CD14-positive monocyte (primary cell): Measurements from ENCODE around the gene LRRC4C. TPM values are rescaled to one million over a fixed set of nuclear protein-coding genes. Genes with fewer than 3 reads are reported as not detected.

Source experiments
- DNase-seq, 3 donors: peaks; one replicate each; pipeline ENCODE4 v3.0.0-alpha.2; 2011 to 2022
- H2AFZ ChIP-seq: 2 replicates; pipeline ENCODE4 v1.6.0; 2012; ENCODE audit warnings: mild to moderate bottlenecking, low read depth, low read length, inconsistent platforms; ENCODE audit not compliant: insufficient read depth, poor library complexity, severe bottlenecking
- H3K27ac ChIP-seq, 2 donors: 1 replicate in 1 of 2; 2 replicates in 1 of 2; pipeline ENCODE4 v1.5.1; 2012 to 2013; ENCODE audit warnings: low read length in 2 of 2, control low read depth in 1 of 2, inconsistent platforms in 1 of 2, low read depth in 1 of 2, mild to moderate bottlenecking in 1 of 2
- H3K27me3 ChIP-seq, 2 donors: one replicate each; pipeline versions ENCODE4 v1.6.0 to v1.6.1; 2011 to 2013; ENCODE audit warnings: low read length in 2 of 2; ENCODE audit not compliant: control insufficient read depth in 2 of 2, insufficient read depth in 2 of 2
- H3K36me3 ChIP-seq, 2 donors: replicated peaks in 1 of 2; 1 replicate in 1 of 2; 2 replicates in 1 of 2; pipeline versions ENCODE4 v1.5.1 to v1.6.1; 2012 to 2013; ENCODE audit warnings: low read length in 2 of 2, control low read depth in 1 of 2, inconsistent platforms in 1 of 2, mild to moderate bottlenecking in 1 of 2; ENCODE audit not compliant: insufficient read depth in 2 of 2, control insufficient read depth in 1 of 2
- H3K4me1 ChIP-seq, 2 donors: 1 replicate in 1 of 2; 2 replicates in 1 of 2; pipeline versions ENCODE4 v1.5.1 to v1.6.1; 2012 to 2013; ENCODE audit warnings: low read length in 2 of 2, control low read depth in 1 of 2, inconsistent platforms in 1 of 2, mild to moderate bottlenecking in 1 of 2, moderate library complexity in 1 of 2; ENCODE audit not compliant: insufficient read depth in 2 of 2, control insufficient read depth in 1 of 2
- H3K4me2 ChIP-seq: replicated peaks from 2 replicates; pipeline ENCODE3; 2012; ENCODE audit warnings: low read length, moderate library complexity, mild to moderate bottlenecking; ENCODE audit not compliant: poor library complexity, severe bottlenecking; ENCODE audit errors: extremely low read depth
- H3K4me3 ChIP-seq, 3 experiments: fragments of 200-600 bp in 1 of 3; sonication (generic) in 1 of 3; replicated peaks in 1 of 3; 1 replicate in 2 of 3; 2 replicates in 1 of 3; pipeline ENCODE4 v1.5.1; 2011 to 2013; ENCODE audit warnings: low read length in 3 of 3, mild to moderate bottlenecking in 3 of 3, control low read depth in 2 of 3, low read depth in 2 of 3, inconsistent platforms in 1 of 3, moderate library complexity in 1 of 3
- H3K79me2 ChIP-seq: 2 replicates; pipeline ENCODE4 v1.6.0; 2012; ENCODE audit warnings: mild to moderate bottlenecking, control low read depth, inconsistent platforms, low read length, moderate library complexity; ENCODE audit not compliant: insufficient read depth
- H3K9ac ChIP-seq: 2 replicates; pipeline ENCODE4 v1.6.0; 2017; ENCODE audit warnings: low read length, mild to moderate bottlenecking; ENCODE audit not compliant: insufficient read depth, poor library complexity, severe bottlenecking
- H3K9me3 ChIP-seq, 2 donors: replicated peaks in 1 of 2; 1 replicate in 1 of 2; 2 replicates in 1 of 2; pipeline versions ENCODE4 v1.5.1 to v1.6.1; 2012 to 2013; ENCODE audit warnings: low read length in 2 of 2, control low read depth in 1 of 2; ENCODE audit not compliant: control insufficient read depth in 1 of 2, insufficient read depth in 1 of 2
- H4K20me1 ChIP-seq: 2 replicates; pipeline ENCODE4 v1.6.0; 2012; ENCODE audit warnings: mild to moderate bottlenecking, low read length, control low read depth, moderate library complexity; ENCODE audit not compliant: insufficient read depth
- H3K27ac Mint-ChIP-seq, 7 donors: one replicate each; pipeline ENCODE4 v1.8.0; 2020; ENCODE audit warnings: mild to moderate bottlenecking in 7 of 7, mixed read lengths in 7 of 7, moderate library complexity in 6 of 7, inconsistent platforms in 2 of 7
- H3K27me3 Mint-ChIP-seq, 3 donors: one replicate each; pipeline ENCODE4 v1.8.0; 2021 to 2022; ENCODE audit warnings: low read depth in 3 of 3, mild to moderate bottlenecking in 3 of 3, mixed read lengths in 3 of 3, moderate library complexity in 3 of 3, inconsistent platforms in 1 of 3
- H3K36me3 Mint-ChIP-seq, 2 donors: one replicate each; pipeline ENCODE4 v1.8.0; 2020; ENCODE audit warnings: mixed read lengths in 2 of 2, inconsistent platforms in 1 of 2, mild to moderate bottlenecking in 1 of 2
- H3K4me1 Mint-ChIP-seq: one replicate; pipeline ENCODE4 v1.8.0; 2020; ENCODE audit warnings: mild to moderate bottlenecking, mixed read lengths
- H3K4me3 Mint-ChIP-seq, 2 donors: one replicate each; pipeline ENCODE4 v1.8.0; 2020; ENCODE audit warnings: mild to moderate bottlenecking in 2 of 2, mixed read lengths in 2 of 2, moderate library complexity in 1 of 2
- H3K9me3 Mint-ChIP-seq, 7 donors: one replicate each; pipeline ENCODE4 v1.8.0; 2020 to 2022; ENCODE audit warnings: mixed read lengths in 7 of 7, mild to moderate bottlenecking in 6 of 7, moderate library complexity in 6 of 7, inconsistent platforms in 2 of 7
- WGBS: methylation state at CpG from one replicate; pipeline ENCODE4 v1.1.5; 2013; ENCODE audit warnings: missing lambda C conversion rate; ENCODE audit not compliant: insufficient coverage; 5-methylcytosine and 5-hydroxymethylcytosine counted together
- intact Hi-C, 2 donors: fragments of 100-400 bp; cut with micrococcal nuclease; formaldehyde crosslinking; loops; one replicate each; pipeline versions ENCODE4 v1.15.0 to v1.15.1; 2023
- polyA plus RNA-seq, 3 donors: library from polyadenylated mRNA; depleted of rRNA in 1 of 3; unstranded in 2 of 3; stranded (reverse) in 1 of 3; fragments of 300-500 nt in 2 of 3; fragments of >200 nt in 1 of 3; fragmentation: Illumina TruSeq in 2 of 3; gene quantifications; 1 replicate in 2 of 3; 2 replicates in 1 of 3; pipeline ENCODE4 v1.2.3, GENCODE V29; 2012 to 2021
- TF ChIP-seq, protein P1 (sequence below): fragments of 200-600 bp; IDR thresholded peaks from one replicate; pipeline ENCODE4 v1.8.0; 2022; ENCODE audit warnings: antibody characterized with exemption, mild to moderate bottlenecking

The LRRC4C gene
- polyA plus RNA-seq, 3 donors: not detected

DNA sequence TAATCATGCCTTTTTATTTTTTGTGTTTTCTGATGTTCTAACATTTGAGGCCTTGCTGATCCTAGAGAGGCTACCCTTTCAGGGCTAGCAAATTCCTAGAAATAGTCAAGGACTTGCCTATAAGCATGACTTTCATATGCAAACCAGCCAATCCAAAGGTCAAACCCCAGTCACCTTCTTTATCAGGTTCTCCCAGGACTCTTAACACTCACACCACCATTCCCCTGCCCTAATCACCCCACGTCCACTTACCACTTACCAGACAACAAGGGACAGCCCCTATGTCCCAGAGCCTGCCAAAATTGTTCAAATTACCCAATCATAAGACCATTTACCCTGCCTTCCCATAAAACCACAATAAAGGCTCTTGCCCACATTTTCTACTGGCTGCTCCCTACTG is 1339.8 kb downstream of the LRRC4C start:
- Mint-ChIP-seq H3K36me3 (no peaks in the 10 kb centered on the region), H3K9me3 (peaks cover 0 to 12% (median 7%) of the 10 kb centered on the region in 7 donors), H3K27ac (no peak overlapping the region), H3K4me1 (no peaks in the 10 kb centered on the region), H3K27me3 (peaks cover 0 to under 1% (median 0%) of the 10 kb centered on the region in 3 donors), H3K4me3 (no peak overlapping the region)
- intact Hi-C loops: no loop called here
- no peak overlapping the region for H3K4me3 ChIP-seq
- WGBS: 82% methylated on average over 1 of the region's 1 CpG
- no peaks in the 10 kb centered on the region for H3K36me3 ChIP-seq
- no peak overlapping the region for H3K4me2 ChIP-seq
- no peaks in the 10 kb centered on the region for H4K20me1 ChIP-seq
- no peaks in the 10 kb centered on the region for H3K79me2 ChIP-seq
- TF ChIP-seq, protein P1, sequence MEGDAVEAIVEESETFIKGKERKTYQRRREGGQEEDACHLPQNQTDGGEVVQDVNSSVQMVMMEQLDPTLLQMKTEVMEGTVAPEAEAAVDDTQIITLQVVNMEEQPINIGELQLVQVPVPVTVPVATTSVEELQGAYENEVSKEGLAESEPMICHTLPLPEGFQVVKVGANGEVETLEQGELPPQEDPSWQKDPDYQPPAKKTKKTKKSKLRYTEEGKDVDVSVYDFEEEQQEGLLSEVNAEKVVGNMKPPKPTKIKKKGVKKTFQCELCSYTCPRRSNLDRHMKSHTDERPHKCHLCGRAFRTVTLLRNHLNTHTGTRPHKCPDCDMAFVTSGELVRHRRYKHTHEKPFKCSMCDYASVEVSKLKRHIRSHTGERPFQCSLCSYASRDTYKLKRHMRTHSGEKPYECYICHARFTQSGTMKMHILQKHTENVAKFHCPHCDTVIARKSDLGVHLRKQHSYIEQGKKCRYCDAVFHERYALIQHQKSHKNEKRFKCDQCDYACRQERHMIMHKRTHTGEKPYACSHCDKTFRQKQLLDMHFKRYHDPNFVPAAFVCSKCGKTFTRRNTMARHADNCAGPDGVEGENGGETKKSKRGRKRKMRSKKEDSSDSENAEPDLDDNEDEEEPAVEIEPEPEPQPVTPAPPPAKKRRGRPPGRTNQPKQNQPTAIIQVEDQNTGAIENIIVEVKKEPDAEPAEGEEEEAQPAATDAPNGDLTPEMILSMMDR: no peak
- no peak overlapping the region for H3K9ac ChIP-seq
- H3K27me3 ChIP-seq: no peaks in the 10 kb centered on the region
- no peak for DNase-seq
- H3K27ac ChIP-seq: no peak overlapping the region
- no peaks in the 10 kb centered on the region for H3K4me1 ChIP-seq
- H3K9me3 ChIP-seq: peaks cover 8 to 12% of the 10 kb centered on the region in 2 donors
- H2AFZ ChIP-seq: no peak overlapping the region

- Histone ChIP-seq H3K79me2 (no peaks in the 10 kb centered on the region), H3K4me2 (no peak overlapping the region), H3K4me1 (no peaks in the 10 kb centered on the region), H3K9me3 (peaks cover 8 to 15% of the 10 kb centered on the region in 2 donors), H3K9ac (no peak overlapping the region), H3K4me3 (no peak overlapping the region), H3K27me3 (no peaks in the 10 kb centered on the region), H4K20me1 (no peaks in the 10 kb centered on the region), H3K27ac (no peak overlapping the region), H3K36me3 (no peaks in the 10 kb centered on the region), H2AFZ (no peak overlapping the region)
- Mint-ChIP-seq H3K27ac (no peak overlapping the region), H3K27me3 (peaks cover 0 to 2% (median 0%) of the 10 kb centered on the region in 3 donors), H3K4me3 (no peak overlapping the region), H3K36me3 (no peaks in the 10 kb centered on the region), H3K9me3 (peaks cover 0 to 13% (median 9%) of the 10 kb centered on the region in 7 donors), H3K4me1 (no peaks in the 10 kb centered on the region)
- intact Hi-C loops: no loop called here
- TF ChIP-seq, protein P1: no peak
- 86% methylated on average over 1 of the region's 2 CpGs for WGBS
- no peak for DNase-seq
Observed at GRCh38 chr11:40118780-40119179, 1340.7 kb downstream of the LRRC4C start.
